H1 (cell line): ENCODE data around the gene CCDC110. TPM values are rescaled to one million over a fixed set of nuclear protein-coding genes. Genes with fewer than 3 reads are reported as not detected.

ENCODE experiments used
- CTBP2 ChIP-seq: IDR thresholded peaks from 2 replicates; pipeline ENCODE4 v1.7.0; 2011; ENCODE audit warnings: borderline replicate concordance, mild to moderate bottlenecking, moderate library complexity, mixed read lengths, low read length; ENCODE audit not compliant: insufficient read depth, insufficient read length
- EGR1 ChIP-seq: IDR thresholded peaks from 2 replicates; pipeline ENCODE4 v1.6.1; 2011; ENCODE audit warnings: low read depth, low read length, borderline replicate concordance
- EP300 ChIP-seq, 2 experiments: IDR thresholded peaks; 1 replicate in 1 of 2; 2 replicates in 1 of 2; pipeline ENCODE4 v1.6.1; 2011 to 2012; ENCODE audit warnings: low read depth in 2 of 2, low read length in 2 of 2, mild to moderate bottlenecking in 2 of 2, borderline replicate concordance in 1 of 2, inconsistent platforms in 1 of 2, moderate library complexity in 1 of 2
- FOSL1 ChIP-seq: IDR thresholded peaks from 2 replicates; pipeline ENCODE4 v1.6.1; 2011; ENCODE audit warnings: mild to moderate bottlenecking, low read depth, low read length, moderate library complexity; ENCODE audit not compliant: insufficient read depth
- GABPA ChIP-seq: IDR thresholded peaks from 2 replicates; pipeline ENCODE4 v1.6.1; 2011; ENCODE audit warnings: mild to moderate bottlenecking, low read length, moderate library complexity, borderline replicate concordance; ENCODE audit not compliant: insufficient read depth
- HDAC2 ChIP-seq, 2 experiments: fragments of 300-600 bp in 1 of 2; sonication (generic) in 1 of 2; IDR thresholded peaks; 2 replicates each; pipeline ENCODE4 v1.6.1; 2011 to 2012; ENCODE audit warnings: low read depth in 2 of 2, low read length in 2 of 2, mild to moderate bottlenecking in 2 of 2, moderate library complexity in 2 of 2, borderline replicate concordance in 1 of 2, inconsistent platforms in 1 of 2
- HDAC6 ChIP-seq: IDR thresholded peaks from one replicate; pipeline ENCODE4 v1.7.1; 2012; ENCODE audit warnings: low read depth, mild to moderate bottlenecking, inconsistent platforms, low read length, moderate library complexity
- PHF8 ChIP-seq: fragments of 200-600 bp; sonication (generic); conservative IDR thresholded peaks from 2 replicates; pipeline ENCODE4 v1.7.1; 2012; ENCODE audit warnings: low read depth, mild to moderate bottlenecking, inconsistent platforms, low read length, moderate library complexity
- POU5F1 ChIP-seq: IDR thresholded peaks from 2 replicates; pipeline ENCODE4 v1.6.1; 2011; ENCODE audit warnings: low read depth, mild to moderate bottlenecking, low read length, moderate library complexity
- RBBP5 ChIP-seq: IDR thresholded peaks from 2 replicates; pipeline ENCODE4 v1.7.1; 2012; ENCODE audit warnings: low read depth, mild to moderate bottlenecking, inconsistent platforms, low read length, moderate library complexity, borderline replicate concordance
- SRF ChIP-seq: IDR thresholded peaks from 2 replicates; pipeline ENCODE4 v1.6.1; 2011; ENCODE audit warnings: mild to moderate bottlenecking, low read depth, low read length, moderate library complexity
- TEAD4 ChIP-seq: IDR thresholded peaks from 2 replicates; pipeline ENCODE4 v1.6.1; 2012; ENCODE audit warnings: low read depth, low read length, inconsistent platforms, mixed read lengths
- polyA plus RNA-seq, 7 experiments: library from polyadenylated mRNA; depleted of rRNA in 3 of 7; stranded (reverse) in 5 of 7; unstranded in 2 of 7; fragments of >200 nt in 5 of 7; fragments of 200-250 nt in 2 of 7; gene quantifications; 1 replicate in 5 of 7; 2 replicates in 1 of 7; 4 replicates in 1 of 7; pipeline versions ENCODE4 v1.2.1 to v1.2.3, GENCODE V29; 2011 to 2013; ENCODE audit warnings: missing spikeins in 2 of 7, mixed read lengths in 2 of 7
- total RNA-seq: library from RNA; stranded (reverse); fragmentation: NEBNext Ultra II Directional; extraction: Animal tissue kit (Norgen Biotek cat#: 25700); gene quantifications from 2 replicates; pipeline ENCODE4 v1.2.1, GENCODE V29; 2021
- TF ChIP-seq, protein P1 (sequence below): IDR thresholded peaks from 2 replicates; pipeline ENCODE4 v1.6.1; 2012; ENCODE audit warnings: inconsistent platforms

The CCDC110 gene
- total and polyA plus RNA-seq, 2 of the 8 experiments (the other 6 are each of a cell fraction or from before 2014, with no cell fraction given), result 0.33 to 3.1 TPM

DNA sequence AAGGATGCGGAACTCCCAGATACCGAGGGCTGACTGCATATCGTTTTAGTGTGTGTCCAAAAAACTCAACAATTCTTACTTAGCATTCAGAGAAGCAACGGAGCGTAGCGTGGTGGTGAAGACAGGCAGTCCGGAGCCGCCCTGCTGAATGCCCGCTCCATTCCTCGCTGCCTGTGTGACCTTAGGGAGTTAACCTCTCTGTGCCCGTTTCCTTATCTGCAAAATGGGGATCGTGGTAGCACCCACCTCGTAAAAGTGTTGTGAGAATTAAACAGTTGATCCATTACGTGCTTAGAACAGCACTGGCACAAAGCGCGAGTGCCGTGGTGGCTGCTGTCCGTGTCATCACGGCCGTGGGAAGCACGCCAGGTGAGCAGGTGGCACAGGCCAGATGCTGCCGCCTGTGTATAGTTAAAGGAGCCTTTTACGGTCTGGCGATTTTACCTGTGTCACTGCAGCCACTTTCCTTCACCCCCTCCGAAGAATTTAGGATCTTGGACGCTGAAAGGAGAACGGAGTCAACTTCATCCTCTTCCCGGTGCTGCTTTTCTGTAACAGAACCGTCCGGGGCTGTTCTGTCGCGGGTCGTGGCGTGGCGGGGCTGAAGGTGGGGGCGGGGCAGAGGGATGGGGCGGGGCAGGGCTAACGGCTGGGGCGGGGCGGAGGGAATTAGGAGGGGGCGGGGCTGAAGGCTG, 885 bp downstream of the CCDC110 start (continued):
- TF ChIP-seq CTBP2, result no peak
- no peak for TF ChIP-seq EGR1
- no peak for TF ChIP-seq TEAD4
- peak; percentile 32; the same call in 1 of the 2 replicates for TF ChIP-seq PHF8
- TF ChIP-seq RBBP5, result no peak
- no peak for TF ChIP-seq HDAC6
- TF ChIP-seq POU5F1, result no peak
- TF ChIP-seq EP300 (IDR thresholded peaks at IDR 0.05; ENCODE audit: borderline replicate concordance in 1 of 2, low read depth in 2 of 2, low read length in 2 of 2), result no peak
- TF ChIP-seq SRF, result no peak
- TF ChIP-seq GABPA, result no peak
- TF ChIP-seq FOSL1, result no peak
- TF ChIP-seq, protein P1, sequence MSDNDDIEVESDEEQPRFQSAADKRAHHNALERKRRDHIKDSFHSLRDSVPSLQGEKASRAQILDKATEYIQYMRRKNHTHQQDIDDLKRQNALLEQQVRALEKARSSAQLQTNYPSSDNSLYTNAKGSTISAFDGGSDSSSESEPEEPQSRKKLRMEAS, result peak; percentile 50; the same call in 1 of the 2 replicates
- peak in 1 of 2 experiments; percentile 60; a peak in 1 of 4 replicates for TF ChIP-seq HDAC2 (IDR thresholded peaks at IDR 0.05; ENCODE audit: borderline replicate concordance in 1 of 2, low read depth in 2 of 2, low read length in 2 of 2)
